Measurements from ENCODE around the gene ACVR2B. TPM values are rescaled to one million over a fixed set of nuclear protein-coding genes. Genes with fewer than 3 reads are reported as not detected.

ACVR2B gene
- total RNA-seq, 1 experiment from 2014 or later = 0.74 TPM

DNA sequence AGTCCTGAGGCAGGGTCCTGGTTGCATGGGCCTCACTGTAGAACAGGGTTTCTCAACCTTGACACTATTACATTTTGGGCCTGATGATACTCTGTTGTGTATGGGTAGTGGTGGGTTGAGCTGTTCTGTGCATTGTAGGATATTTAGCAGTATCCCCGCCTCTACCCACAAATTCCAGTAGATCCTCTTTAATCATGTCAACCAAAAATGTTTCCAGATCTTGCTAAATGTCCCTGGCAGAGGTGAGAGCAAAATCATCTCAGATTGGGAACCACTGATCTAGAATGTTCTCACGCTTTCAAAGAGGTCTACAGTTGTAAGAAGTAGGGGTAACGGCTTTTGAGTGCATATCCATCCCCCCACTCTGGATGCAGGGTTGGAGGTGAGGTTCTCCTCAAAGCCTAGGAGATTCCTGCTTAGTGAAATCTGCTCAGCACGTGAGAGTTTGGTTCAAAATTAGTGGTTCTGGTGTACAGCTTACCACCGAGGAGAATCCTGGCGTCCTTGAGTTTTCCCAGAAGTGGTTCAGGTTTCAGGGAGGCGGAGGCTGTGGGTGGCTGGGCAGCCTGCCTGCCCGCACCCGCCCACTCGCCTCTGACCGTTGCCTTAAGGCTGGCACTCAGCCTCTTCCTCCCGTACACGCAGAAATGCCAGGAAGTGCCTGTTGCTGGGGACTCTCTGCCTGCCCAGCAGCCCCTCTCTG lies 5.3 kb downstream of the ACVR2B start:
- peak; percentile 78 for DNase-seq (ENCODE audit: low read depth)

DNA sequence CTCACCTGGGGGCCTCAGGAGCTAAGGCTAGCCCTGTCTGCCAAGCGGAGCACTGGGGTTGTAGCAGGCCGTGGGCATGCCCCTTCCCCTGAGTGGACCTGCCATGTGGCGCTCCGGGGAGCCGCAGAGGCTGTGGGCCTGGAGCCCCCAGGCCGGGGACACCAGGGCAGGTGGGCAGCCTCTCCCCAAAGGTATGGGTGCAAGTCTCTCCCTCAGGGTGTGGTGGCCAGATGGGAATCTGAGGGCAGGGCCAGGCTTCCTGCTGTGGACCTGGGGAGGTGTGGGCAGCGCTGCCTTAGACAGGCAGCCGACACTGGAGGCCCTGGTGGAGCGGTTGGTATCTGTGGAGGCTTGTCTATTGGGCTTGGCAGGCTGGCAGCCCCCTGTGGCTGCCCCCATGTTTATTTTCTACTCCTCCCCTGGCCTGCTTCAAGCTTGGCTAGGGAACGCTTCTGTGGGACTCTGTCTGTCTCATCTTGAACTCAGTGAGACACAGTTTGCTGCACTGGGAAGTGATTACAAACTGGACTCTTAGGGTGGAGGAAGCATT lies 5.9 kb downstream of the ACVR2B start:
- DNase-seq (ENCODE audit: low read depth) = no peak

DNA sequence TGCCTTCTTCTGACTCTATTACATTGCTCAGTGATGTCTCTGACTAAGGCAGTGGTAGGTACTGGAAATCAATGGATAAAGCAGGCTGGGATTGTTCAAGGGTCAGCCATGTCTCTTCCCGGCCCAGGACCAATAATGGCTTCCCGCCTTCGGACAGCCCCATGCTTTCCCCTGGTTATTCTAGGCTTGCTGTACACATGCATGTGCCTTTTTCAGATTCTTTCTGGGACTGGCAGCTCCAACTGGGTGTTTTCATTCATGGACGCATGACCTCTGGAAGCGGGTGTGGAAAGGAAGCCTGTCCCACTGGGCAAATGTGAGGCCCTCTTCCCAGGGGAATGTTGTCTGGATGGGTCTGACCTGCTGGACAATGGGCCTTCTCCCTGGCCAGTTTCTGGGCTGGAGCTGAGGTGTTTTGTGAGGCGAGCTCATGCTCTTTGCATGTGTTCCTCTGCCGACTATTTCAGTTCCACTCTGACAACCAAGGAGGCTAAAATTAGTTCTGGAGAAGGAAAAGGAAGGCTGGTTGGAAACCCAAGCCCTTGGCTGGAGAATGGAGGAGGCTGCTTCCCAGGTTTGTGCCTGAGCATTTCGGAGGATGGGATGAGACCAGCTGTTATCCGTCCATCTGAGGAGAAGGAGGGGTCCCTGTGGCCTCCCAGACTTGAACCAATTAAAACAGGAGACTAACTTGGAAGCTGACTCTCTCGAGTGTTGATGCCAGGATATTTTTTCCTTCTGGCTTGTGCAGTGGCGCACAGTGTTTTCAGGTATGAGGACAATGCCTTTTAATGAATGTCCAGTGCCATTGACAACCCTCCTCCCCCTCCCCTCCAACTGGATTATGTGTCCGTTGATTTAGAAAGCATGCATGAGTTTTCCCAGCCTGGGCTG lies 6.9 kb downstream of the ACVR2B start:
- no peak for DNase-seq (ENCODE audit: low read depth)

DNA sequence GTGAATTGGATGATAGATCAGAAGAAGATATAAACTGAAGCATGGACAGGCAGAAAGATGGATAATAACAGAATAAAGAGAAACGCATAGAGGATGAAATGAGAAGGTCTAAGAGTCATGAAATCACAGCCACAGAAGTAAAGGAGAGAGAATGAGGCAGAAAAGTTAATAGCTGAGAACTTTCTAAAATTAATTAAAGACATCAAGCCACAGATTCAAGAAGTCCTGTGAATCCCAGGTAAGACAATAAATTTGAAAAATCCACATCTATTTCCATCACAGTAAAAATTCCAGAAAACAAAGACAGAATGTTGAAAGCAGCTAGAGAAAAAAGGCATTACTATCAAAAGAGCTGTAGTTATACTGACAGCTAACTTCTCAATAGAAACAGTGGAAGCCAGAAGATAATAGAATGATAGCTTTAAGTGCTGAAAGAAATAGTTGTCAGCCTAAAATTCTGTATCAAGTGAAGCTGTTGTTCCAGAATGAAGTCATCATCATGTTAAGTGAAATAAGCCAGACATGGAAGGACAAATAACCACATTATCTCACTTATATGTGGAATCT lies 12.0 kb downstream of the ACVR2B start:
- no peak for DNase-seq (ENCODE audit: low read depth)

DNA sequence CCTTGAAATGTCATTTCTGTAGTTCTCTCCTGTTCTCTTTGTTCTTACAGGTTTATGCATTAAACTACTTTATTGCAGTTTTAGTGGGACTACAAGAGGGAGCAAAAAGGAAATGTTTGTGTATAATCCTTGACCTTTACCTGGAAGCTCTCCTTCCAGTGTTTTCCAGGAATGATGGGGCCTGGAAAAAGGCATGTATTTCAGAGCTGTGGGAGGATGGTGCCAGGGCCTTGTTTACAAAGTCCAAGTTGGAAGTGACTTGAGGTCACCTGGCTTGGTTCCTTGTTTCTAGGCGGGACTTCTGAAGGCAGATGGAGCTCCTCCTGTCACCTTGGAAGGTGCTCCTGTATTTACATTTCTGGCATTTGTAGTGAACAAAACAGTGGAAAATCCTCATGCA lies 15.1 kb downstream of the ACVR2B start:
- no peak for DNase-seq (ENCODE audit: low read depth)

DNA sequence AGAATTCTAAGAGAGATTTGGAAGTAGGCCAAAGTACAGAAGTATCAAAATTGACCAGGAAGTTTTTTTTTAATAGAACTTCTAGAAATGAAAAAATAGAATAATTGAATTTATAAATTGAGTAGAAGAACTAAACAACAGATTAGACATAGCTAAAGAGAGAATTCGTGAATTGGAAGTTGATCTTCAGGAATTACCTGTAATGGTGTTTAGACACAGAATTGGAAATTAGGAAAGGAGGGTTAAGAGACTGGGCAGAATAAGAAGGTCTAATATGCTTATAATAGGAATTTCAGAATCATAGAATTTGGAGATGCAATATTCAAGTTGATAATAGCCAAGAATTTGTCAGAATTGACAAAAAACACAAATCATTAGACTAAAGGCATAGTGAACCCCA lies 16.2 kb downstream of the ACVR2B start:
- DNase-seq (ENCODE audit: low read depth) = no peak

DNA sequence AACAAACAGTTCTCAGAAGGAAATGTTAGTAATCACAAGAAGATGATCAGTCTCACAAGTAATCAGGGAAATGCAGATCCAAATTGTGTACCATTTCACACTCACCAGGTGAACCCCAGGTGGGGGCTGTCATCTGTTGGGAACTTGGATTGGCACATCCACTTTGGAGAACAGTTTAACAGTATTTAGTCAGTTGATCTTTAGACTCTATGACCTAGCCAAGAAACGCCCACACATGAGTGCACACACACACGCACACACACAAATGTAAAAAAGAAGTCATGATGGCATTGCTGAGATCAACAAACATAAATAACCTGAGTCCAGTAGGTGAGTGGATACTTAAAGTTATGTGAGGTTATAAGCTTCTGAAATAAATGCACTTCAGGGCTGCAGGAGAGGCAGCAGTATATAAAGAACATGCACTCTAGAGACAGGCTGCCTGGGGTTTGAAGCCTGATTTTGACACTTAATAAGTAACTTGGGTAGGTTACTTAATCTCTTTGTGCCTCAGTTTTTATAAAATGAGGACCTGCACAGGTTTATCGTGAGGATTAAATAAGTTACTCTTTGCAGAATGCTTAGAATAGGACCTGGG lies 17.7 kb downstream of the ACVR2B start:
- no peak for DNase-seq (ENCODE audit: low read depth)

DNA sequence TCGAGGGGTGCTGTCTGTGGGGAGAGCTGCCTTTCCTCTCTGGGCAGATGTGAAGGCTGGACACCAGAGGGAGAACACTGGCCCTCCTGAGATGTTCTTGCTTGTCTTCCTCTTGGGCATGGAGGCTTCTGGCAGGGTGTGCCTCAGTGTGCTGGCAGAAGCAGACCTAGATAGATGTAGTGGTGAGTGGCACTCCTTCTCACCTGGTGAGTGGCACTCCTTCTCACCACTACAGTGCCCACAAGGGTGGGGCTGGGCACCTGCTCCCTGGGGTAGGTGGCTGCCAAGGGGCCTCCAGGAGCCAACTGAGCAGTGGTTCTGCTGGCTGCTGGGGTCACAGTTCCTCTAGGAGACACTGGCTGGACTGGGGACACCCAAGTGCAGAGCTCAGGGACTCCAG lies 18.7 kb downstream of the ACVR2B start:
- DNase-seq (ENCODE audit: low read depth) = no peak

DNA sequence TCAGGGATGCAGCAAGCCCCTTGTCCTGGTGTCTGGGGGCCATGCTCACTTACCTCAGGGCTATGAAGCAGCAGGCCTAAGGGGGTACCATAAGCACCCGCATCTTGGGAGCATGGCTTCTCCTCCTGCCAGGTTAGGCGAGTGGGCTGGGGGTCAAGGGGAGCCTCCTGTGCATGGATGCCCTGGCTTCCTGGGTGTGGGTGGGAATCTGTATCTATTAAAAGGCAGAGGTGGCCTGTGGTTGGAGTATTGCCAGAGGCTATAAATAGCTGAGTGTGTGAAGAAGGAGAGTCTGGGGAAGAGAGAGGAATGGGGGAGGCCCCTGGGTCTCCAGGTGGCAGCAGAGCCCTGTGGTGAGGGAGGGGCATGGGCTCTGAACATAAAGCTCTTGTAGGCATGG lies 19.5 kb downstream of the ACVR2B start:
- no peak for DNase-seq (ENCODE audit: low read depth)

DNA sequence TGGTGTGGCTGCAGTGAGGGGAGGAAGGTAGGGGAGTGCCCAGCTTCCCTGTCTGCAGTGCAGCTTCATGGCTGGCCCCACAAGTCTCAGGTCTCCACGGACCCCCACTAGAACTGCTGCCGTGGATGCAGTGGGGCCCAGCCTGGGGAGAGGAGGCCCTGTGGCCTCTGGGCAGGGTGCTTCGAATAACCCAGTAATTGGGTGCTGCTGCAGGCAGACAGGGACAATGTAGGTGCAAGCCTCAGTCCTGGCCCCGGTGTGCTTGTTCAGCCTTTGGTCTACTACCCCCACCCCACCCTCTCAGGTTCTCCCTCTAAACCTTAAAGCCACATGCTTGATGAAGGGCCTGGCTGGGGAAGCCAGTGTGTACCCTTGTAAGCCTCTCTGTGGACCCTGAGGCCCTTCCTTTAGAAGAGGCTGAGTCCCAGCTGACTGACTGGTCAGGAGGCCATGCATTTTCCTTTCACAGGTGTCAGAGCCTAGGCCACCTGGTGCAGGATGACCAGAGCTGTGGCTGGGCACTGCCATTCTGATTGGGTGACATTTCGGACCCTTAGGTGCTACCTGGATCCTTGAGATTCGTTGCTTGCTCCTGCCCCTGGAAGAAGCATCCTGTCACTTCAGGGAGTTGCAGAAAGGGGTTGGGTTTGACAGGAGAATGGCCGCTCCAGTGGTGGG lies 21.4 kb downstream of the ACVR2B start:
- DNase-seq (ENCODE audit: low read depth) = no peak

DNA sequence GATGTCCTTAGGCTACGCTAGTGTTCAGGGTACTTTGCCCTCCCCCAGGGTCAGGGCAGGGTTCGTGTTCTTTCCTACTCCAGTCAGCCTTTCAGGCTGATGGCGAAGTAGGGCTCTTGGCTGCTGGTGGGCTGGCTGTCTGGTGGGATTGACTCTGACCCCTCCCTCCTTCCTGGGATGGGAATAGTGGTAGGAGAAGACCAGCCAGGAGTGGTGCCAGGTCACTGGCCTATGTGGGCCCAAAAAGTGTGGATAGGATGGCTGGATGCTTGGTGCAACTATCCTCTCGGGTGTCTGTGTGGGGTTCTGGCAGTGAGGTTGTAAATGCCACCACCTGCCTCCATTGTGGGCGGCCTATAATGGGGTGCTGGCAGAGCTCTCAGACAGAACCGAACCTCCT lies 22.0 kb downstream of the ACVR2B start:
- no peak for DNase-seq (ENCODE audit: low read depth)

DNA sequence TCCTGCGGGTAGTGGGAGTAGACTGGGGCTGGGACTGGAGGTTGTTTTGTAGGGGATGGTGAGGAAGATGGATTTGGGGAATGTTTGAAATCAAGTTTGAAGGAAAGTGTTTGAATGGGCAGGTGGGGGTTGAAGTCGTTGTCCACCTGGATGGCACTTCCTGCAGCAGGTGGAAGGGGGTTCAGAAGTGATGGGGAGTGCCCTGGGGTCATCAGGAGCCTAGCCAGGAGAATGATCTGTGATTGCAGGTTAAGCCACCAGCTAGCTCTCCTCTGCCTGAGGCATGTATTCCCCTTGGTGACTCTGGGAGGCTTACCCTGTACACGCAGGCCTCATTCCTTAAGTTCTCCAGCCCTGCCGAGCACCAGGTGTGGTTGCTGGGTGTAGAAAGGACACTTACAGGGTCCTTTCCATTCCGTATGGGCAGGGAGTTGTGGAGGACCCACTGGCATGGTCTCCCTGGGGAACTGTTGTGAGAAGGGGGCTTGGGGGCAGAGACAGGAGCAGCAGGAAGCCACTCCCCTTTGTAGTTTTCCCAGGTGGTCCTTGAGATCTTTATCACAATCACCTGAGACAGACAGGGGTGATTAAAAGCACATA lies 22.6 kb downstream of the ACVR2B start:
- no peak for DNase-seq (ENCODE audit: low read depth)

DNA sequence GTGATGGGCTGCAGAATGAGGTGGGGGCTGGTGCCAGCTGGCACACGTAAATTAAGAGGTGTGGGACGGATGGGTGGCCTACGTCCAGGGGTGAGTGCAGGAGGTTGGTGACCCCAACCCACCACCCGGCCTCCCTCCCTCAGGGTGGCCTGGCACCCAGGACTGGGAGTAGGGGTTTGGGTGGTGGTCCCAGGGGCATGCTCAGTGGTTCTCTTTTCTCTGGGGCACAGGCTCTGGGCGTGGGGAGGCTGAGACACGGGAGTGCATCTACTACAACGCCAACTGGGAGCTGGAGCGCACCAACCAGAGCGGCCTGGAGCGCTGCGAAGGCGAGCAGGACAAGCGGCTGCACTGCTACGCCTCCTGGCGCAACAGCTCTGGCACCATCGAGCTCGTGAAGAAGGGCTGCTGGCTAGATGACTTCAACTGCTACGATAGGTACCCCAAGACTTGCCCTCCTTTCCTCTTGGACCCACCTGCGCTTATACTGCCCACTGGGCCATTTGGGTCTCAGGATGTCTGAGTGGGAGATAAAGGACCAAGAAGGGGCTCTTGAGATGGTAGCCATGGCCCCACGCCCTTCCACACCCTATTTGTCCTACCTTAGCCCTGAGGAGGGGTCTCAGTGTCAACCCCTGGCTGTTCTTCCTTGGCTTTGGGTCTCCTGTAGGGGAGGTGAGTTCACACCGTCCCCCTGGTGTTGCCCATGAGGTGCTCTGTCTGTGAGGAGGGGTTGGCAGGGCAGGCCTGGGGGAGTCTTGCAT lies 23.5 kb downstream of the ACVR2B start:
- no peak for DNase-seq (ENCODE audit: low read depth)

DNA sequence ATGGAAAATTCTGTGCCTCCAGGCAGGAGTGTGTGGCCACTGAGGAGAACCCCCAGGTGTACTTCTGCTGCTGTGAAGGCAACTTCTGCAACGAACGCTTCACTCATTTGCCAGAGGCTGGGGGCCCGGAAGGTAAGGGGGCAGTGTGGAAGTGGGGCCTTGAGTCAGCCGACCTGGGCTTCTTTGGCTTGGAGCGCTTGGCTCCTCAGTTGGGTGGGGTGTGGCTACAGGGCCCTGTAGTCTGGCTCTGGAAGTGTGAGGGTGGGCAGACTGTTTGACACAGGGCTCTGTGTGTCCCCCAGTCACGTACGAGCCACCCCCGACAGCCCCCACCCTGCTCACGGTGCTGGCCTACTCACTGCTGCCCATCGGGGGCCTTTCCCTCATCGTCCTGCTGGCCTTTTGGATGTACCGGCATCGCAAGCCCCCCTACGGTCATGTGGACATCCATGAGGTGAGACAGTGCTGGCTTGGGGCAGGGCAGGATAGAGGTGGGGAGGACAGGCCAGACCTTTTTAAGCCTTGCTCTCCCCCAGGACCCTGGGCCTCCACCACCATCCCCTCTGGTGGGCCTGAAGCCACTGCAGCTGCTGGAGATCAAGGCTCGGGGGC lies 24.3 kb downstream of the ACVR2B start:
- no peak for DNase-seq (ENCODE audit: low read depth)

DNA sequence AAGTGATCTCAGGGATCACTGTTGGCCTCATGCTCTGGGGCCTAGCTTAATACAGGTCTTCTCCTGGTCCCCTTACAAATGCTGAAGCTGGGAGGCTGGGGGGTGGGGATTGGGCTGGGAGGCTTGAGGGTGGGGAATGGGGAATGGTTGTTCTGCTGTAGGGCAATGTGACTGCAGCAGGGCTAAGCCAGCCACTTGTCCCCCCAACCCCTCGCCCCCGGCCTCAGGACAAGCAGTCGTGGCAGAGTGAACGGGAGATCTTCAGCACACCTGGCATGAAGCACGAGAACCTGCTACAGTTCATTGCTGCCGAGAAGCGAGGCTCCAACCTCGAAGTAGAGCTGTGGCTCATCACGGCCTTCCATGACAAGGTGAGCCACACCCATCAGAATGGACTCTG lies 25.2 kb downstream of the ACVR2B start:
- no peak for DNase-seq (ENCODE audit: low read depth)

DNA sequence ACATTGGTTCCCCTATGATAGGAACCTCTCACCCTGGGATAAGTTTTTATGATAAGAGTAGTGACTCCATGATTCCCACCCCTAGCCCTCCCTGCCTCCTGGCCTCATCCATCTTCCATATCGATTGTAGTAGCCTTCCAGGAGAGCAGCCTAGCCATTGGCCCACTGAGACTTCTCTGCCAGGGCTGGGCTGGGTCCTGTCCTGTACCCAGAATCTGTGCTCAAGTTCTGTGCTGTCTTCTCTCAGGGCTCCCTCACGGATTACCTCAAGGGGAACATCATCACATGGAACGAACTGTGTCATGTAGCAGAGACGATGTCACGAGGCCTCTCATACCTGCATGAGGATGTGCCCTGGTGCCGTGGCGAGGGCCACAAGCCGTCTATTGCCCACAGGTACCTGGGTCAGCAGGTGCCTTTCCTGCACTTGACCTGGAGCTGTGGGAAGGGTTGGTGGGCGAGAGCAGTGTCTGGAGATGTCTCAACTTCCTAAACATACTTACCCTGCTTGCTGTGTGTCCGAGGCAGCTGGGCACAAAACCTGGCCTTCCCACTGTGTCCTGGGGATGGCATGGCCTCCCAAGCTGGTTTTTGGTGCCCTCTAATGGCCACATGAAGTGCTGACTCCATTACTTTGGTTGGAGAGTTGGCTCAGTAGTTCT lies 25.9 kb downstream of the ACVR2B start:
- DNase-seq (ENCODE audit: low read depth) = peak; percentile 57

DNA sequence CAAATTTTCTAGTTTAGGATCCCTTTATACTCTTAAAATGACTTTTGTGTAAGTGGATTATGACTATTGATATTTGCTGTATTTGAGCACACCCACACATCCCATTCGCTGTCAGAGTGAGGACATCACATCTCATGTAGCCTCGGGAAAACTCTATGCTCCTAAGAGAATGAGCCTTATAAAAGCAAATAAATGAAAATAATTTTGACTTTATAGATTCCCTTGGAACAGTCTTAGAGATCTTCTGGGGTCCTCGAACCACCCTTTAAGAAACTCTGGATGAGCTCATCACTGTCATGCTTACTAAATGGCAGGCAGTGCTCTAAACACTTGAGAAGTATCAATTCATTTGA lies 26.4 kb downstream of the ACVR2B start:
- no peak for DNase-seq (ENCODE audit: low read depth)

DNA sequence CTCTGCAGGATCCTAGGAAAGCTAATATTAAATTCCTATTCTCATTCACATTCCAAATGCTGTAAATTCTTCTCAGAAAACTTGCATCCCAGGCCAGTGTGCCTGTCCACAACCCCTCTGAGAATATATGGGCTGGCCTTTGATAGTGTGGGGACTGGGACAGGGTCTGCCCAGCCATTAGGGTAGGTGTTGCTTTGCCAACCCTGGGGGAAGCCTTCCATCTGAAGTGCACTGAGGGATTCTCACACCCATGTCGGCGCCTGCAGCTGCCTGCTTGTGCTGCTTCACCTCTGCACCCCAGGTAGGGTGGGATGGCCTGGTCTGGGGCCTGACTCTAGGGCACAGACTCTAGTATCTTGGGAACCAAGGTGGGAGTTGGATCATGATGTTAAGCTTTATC lies 27.2 kb downstream of the ACVR2B start:
- no peak for DNase-seq (ENCODE audit: low read depth)

DNA sequence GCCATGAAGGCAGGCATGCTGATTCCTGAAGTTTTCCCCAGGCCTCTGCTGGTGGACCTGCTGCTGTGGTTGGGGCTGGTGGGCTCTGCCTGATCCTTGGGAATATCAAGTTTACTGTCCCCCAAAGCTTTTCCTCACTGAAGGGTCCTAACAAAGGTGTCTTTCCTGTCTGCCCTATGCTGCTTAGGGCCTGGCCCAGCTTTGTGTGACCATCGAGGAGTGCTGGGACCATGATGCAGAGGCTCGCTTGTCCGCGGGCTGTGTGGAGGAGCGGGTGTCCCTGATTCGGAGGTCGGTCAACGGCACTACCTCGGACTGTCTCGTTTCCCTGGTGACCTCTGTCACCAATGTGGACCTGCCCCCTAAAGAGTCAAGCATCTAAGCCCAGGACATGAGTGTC lies 29.3 kb downstream of the ACVR2B start:
- DNase-seq (ENCODE audit: low read depth) = no peak

DNA sequence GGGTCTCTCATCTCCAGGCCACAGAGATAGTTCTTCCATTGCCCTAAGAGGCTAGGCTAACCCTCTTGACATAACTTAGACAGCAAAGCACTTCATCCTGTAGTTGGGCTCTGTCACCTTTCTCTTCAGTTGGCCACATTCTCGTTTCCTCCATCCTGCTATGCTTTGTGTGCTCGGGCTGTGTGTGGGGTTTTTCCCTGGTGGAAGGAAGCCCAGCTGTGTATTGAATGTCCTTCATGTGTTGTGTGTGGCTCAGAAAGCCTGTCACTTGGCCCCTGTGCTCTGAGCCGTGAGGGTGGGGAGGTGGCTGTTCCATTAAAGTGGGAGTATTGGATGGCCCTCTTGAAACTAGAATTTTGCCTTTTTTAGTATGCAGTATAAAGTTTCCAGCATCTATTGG lies 33.6 kb downstream of the ACVR2B start:
- DNase-seq (ENCODE audit: low read depth) = no peak
